Stimulated activated CD4-positive, alpha-beta T cell treated with anti-CD3 and anti-CD28 coated beads, TNF-alpha, amount 100 ng/mL, for 4 hours (primary cell): ENCODE data around the gene FRAS1.

Source experiments
- DNase-seq, 3 experiments: peaks; one replicate each; pipeline ENCODE4 v3.0.0-alpha.2; 2020; ENCODE audit warnings: low read depth in 3 of 3

FRAS1 gene

GRCh38 chr4:78571804-78572203 lies 514.7 kb downstream of the FRAS1 start:
- DNase-seq: no peak

DNA sequence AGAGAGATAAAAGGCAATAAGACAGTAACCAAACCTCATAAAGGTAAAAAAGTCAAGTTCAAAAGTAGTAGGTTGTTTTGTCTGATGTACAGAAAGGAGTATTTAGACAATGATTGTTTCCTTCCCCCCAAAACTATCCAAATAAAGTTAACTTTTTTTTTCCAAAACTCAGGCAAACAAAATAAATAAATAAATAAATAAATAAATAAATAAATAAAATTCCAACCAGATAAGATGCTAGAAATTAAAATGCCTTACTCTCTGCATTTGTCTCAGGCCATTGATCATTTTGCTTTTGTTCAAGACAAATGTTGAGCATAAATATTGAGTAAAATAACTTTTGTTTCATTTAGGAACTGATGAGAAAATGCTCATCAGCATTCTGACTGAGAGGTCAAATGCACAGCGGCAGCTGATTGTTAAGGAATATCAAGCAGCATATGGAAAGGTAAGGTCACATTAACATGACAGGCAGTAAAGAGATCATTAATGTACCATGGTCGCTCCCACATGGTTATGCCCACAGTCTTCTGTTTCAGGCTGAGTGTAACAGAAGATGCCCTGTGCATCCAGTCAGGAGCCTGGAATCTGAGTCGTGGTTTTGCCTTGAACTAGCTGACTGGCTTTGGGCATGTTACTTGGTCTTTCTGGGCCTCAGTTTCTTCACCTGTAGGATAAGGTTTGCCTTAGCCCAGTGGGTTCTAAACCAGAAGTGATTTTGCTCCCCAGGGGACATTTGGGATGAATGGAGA lies 521.7 kb downstream of the FRAS1 start:
- DNase-seq: no peak

GRCh38 chr4:78581618-78582017 lies 524.5 kb downstream of the FRAS1 start:
- no peak for DNase-seq

GRCh38 chr4:78584863-78585547 lies 527.9 kb downstream of the FRAS1 start:
- no peak for DNase-seq

DNA sequence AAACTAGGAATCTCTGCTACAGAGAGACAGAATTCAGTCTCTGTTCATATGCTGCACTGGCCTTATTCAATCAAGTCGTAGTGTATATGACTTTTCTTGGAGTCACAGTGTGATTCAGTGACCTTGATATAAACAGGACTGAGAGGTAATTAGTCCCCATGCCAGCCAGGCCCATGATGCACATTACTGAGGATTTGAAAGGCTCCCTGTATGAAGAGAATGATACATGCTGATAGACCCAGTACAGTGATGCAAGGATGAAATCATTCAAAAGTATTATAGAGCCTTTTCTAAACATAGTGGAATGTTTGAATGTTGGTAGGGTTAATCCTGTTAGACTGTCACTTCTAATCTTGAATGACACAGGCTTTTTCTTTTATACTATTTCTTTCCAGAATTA lies 528.5 kb downstream of the FRAS1 start:
- no peak for DNase-seq

GRCh38 chr4:78588894-78589545 lies 531.9 kb downstream of the FRAS1 start:
- DNase-seq: no peak

GRCh38 chr4:78591404-78591803 lies 534.3 kb downstream of the FRAS1 start:
- no peak for DNase-seq

GRCh38 chr4:78592088-78592783 lies 535.1 kb downstream of the FRAS1 start:
- DNase-seq: no peak
